SK-N-SH (cell line): ENCODE results near the gene CLDN16.

Experiments used
- EP300 ChIP-seq, 2 experiments: IDR thresholded peaks; 2 replicates each; pipeline versions ENCODE4 v1.4.0 to v1.6.1; 2012; ENCODE audit warnings: borderline replicate concordance in 1 of 2, low read depth in 1 of 2, low read length in 1 of 2
- NFIC ChIP-seq: IDR thresholded peaks from 2 replicates; pipeline ENCODE4 v1.4.0; 2012; ENCODE audit warnings: borderline replicate concordance
- NRF1 ChIP-seq: IDR thresholded peaks from 2 replicates; pipeline ENCODE4 v1.6.1; 2012; ENCODE audit warnings: low read depth, mild to moderate bottlenecking, low read length
- POLR2AphosphoS5 ChIP-seq: IDR thresholded peaks from 2 replicates; pipeline ENCODE4 v1.6.1; 2012; ENCODE audit warnings: low read depth, low read length
- RCOR1 ChIP-seq: fragments of 150-350 bp; IDR thresholded peaks from 2 replicates; pipeline ENCODE4 v1.6.1; 2017; ENCODE audit warnings: antibody characterized with exemption, low read length
- SIN3A ChIP-seq: IDR thresholded peaks from 2 replicates; pipeline ENCODE4 v1.6.1; 2012; ENCODE audit warnings: low read depth, mild to moderate bottlenecking, low read length, moderate library complexity, borderline replicate concordance
- SMC3 ChIP-seq: IDR thresholded peaks from 2 replicates; pipeline ENCODE4 v1.6.1; 2012; ENCODE audit warnings: low read depth, low read length, improper control_type of control experiment
- TAF1 ChIP-seq: IDR thresholded peaks from 2 replicates; pipeline ENCODE4 v1.6.1; 2012; ENCODE audit warnings: low read depth, mild to moderate bottlenecking, low read length, moderate library complexity, borderline replicate concordance
- TCF12 ChIP-seq: IDR thresholded peaks from 2 replicates; pipeline ENCODE4 v1.4.0; 2012
- TEAD4 ChIP-seq: IDR thresholded peaks from 2 replicates; pipeline ENCODE4 v1.4.0; 2012; ENCODE audit warnings: mild to moderate bottlenecking, borderline replicate concordance; ENCODE audit not compliant: insufficient read depth
- YY1 ChIP-seq: IDR thresholded peaks from 2 replicates; pipeline ENCODE4 v1.4.0; 2012; ENCODE audit warnings: low read depth, mild to moderate bottlenecking
- TF ChIP-seq, protein P1 (sequence below): fragments of 200-600 bp; sonication (generic); IDR thresholded peaks from 2 replicates; pipeline ENCODE4 v1.6.1; 2017; ENCODE audit warnings: antibody characterized with exemption, mild to moderate bottlenecking, moderate library complexity
- TF ChIP-seq, protein P2 (sequence below): IDR thresholded peaks from 2 replicates; pipeline ENCODE4 v1.4.0; 2012; ENCODE audit warnings: low read depth, borderline replicate concordance
- TF ChIP-seq, protein P3 (sequence below): IDR thresholded peaks from 2 replicates; pipeline ENCODE4 v1.6.1; 2012; ENCODE audit warnings: mild to moderate bottlenecking, low read depth, low read length, moderate library complexity

DNA sequence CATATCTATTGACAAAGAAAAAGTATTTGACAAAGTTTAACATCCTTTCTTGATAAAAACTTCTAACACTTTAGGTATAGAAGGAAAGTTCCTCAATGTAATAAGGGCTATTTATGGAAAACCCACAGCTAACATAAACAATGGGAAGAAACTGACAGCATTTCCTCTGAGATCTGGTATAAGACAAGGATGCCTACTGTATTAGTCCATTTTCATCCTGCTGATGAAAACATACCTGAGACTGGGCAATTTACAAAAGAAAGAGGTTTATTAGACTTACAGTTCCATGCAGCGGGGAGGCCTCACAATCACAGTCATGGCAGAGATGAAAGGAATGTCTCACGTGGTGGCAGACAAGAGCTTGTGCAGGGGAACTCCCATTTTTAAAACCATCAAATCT, 47.9 kb upstream of the CLDN16 start:
- TF ChIP-seq EP300 (IDR thresholded peaks at IDR 0.05; ENCODE audit: borderline replicate concordance in 1 of 2, low read depth in 1 of 2, low read length in 1 of 2) (no peak), RCOR1 (no peak), POLR2AphosphoS5 (no peak), NFIC (no peak), TAF1 (no peak), YY1 (no peak), SIN3A (no peak), TCF12 (no peak), NRF1 (no peak), SMC3 (no peak), TEAD4 (no peak)
- TF ChIP-seq, protein P1, sequence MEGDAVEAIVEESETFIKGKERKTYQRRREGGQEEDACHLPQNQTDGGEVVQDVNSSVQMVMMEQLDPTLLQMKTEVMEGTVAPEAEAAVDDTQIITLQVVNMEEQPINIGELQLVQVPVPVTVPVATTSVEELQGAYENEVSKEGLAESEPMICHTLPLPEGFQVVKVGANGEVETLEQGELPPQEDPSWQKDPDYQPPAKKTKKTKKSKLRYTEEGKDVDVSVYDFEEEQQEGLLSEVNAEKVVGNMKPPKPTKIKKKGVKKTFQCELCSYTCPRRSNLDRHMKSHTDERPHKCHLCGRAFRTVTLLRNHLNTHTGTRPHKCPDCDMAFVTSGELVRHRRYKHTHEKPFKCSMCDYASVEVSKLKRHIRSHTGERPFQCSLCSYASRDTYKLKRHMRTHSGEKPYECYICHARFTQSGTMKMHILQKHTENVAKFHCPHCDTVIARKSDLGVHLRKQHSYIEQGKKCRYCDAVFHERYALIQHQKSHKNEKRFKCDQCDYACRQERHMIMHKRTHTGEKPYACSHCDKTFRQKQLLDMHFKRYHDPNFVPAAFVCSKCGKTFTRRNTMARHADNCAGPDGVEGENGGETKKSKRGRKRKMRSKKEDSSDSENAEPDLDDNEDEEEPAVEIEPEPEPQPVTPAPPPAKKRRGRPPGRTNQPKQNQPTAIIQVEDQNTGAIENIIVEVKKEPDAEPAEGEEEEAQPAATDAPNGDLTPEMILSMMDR, result no peak
- TF ChIP-seq, protein P2, sequence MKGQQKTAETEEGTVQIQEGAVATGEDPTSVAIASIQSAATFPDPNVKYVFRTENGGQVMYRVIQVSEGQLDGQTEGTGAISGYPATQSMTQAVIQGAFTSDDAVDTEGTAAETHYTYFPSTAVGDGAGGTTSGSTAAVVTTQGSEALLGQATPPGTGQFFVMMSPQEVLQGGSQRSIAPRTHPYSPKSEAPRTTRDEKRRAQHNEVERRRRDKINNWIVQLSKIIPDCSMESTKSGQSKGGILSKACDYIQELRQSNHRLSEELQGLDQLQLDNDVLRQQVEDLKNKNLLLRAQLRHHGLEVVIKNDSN, result no peak
- TF ChIP-seq, protein P3, sequence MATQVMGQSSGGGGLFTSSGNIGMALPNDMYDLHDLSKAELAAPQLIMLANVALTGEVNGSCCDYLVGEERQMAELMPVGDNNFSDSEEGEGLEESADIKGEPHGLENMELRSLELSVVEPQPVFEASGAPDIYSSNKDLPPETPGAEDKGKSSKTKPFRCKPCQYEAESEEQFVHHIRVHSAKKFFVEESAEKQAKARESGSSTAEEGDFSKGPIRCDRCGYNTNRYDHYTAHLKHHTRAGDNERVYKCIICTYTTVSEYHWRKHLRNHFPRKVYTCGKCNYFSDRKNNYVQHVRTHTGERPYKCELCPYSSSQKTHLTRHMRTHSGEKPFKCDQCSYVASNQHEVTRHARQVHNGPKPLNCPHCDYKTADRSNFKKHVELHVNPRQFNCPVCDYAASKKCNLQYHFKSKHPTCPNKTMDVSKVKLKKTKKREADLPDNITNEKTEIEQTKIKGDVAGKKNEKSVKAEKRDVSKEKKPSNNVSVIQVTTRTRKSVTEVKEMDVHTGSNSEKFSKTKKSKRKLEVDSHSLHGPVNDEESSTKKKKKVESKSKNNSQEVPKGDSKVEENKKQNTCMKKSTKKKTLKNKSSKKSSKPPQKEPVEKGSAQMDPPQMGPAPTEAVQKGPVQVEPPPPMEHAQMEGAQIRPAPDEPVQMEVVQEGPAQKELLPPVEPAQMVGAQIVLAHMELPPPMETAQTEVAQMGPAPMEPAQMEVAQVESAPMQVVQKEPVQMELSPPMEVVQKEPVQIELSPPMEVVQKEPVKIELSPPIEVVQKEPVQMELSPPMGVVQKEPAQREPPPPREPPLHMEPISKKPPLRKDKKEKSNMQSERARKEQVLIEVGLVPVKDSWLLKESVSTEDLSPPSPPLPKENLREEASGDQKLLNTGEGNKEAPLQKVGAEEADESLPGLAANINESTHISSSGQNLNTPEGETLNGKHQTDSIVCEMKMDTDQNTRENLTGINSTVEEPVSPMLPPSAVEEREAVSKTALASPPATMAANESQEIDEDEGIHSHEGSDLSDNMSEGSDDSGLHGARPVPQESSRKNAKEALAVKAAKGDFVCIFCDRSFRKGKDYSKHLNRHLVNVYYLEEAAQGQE, result no peak
